Spleen (tissue), 11 donors: ENCODE results near the gene RGS6. TPM values are rescaled to one million over a fixed set of nuclear protein-coding genes. Genes with fewer than 3 reads are reported as not detected.

Source experiments
- DNase-seq: peaks from one replicate; pipeline ENCODE4 v3.0.0-alpha.2; 2020
- H3K27ac ChIP-seq, 8 donors: fragments of 200-600 bp; sonication (generic) in 7 of 8; 1 replicate in 4 of 8; 2 replicates in 4 of 8; pipeline versions ENCODE4 v1.5.0 to v1.8.0; 2016 to 2021; ENCODE audit warnings: inconsistent platforms in 4 of 8, mild to moderate bottlenecking in 4 of 8, moderate library complexity in 1 of 8
- H3K27me3 ChIP-seq, 7 donors: fragments of 200-600 bp; sonication (generic) in 6 of 7; replicated peaks in 1 of 7; 1 replicate in 4 of 7; 2 replicates in 3 of 7; pipeline versions ENCODE4 v1.5.0 to v1.8.0; 2016 to 2021; ENCODE audit warnings: inconsistent platforms in 3 of 7, mild to moderate bottlenecking in 1 of 7
- H3K36me3 ChIP-seq, 6 donors: fragments of 200-600 bp; sonication (generic) in 5 of 6; 1 replicate in 4 of 6; 2 replicates in 2 of 6; pipeline versions ENCODE4 v1.5.0 to v1.8.0; 2016 to 2021; ENCODE audit warnings: inconsistent platforms in 2 of 6
- H3K4me1 ChIP-seq, 6 donors: fragments of 200-600 bp; sonication (generic) in 5 of 6; 1 replicate in 3 of 6; 2 replicates in 3 of 6; pipeline versions ENCODE4 v1.5.0 to v1.8.0; 2016 to 2021; ENCODE audit warnings: inconsistent platforms in 3 of 6
- H3K4me3 ChIP-seq, 8 donors: fragments of 200-600 bp; sonication (generic) in 7 of 8; 1 replicate in 4 of 8; 2 replicates in 4 of 8; pipeline versions ENCODE4 v1.5.0 to v1.8.0; 2016 to 2021; ENCODE audit warnings: inconsistent platforms in 4 of 8, mild to moderate bottlenecking in 4 of 8, moderate library complexity in 2 of 8
- H3K9me3 ChIP-seq, 8 donors: fragments of 200-600 bp; sonication (generic) in 7 of 8; 1 replicate in 4 of 8; 2 replicates in 4 of 8; pipeline versions ENCODE4 v1.5.0 to v1.8.0; 2016 to 2021; ENCODE audit warnings: inconsistent platforms in 4 of 8
- POLR2A ChIP-seq, 3 donors: fragments of 450-650 bp; IDR thresholded peaks; one replicate each; pipeline ENCODE4 v1.5.1; 2017; ENCODE audit warnings: antibody characterized with exemption in 3 of 3, mild to moderate bottlenecking in 1 of 3
- POLR2AphosphoS5 ChIP-seq, 3 donors: sonication (generic); formaldehyde crosslinking; IDR thresholded peaks; one replicate each; pipeline ENCODE4 v1.5.1; 2017; ENCODE audit warnings: antibody characterized with exemption in 3 of 3
- WGBS, 5 donors: extraction: QIAGEN DNeasy Blood & Tissue Kit in 3 of 5; methylation state at CpG; one replicate each; pipeline versions ENCODE4 v1.1.5 to v1.1.7; 2013 to 2018; 5-methylcytosine and 5-hydroxymethylcytosine counted together
- intact Hi-C: fragments of 100-400 bp; cut with DNase I; formaldehyde crosslinking; loops from one replicate; pipeline ENCODE4 v1.15.0; 2023; ENCODE audit warnings: low total_unique reads
- polyA plus RNA-seq, 3 donors: library from polyadenylated mRNA; stranded (reverse); fragments of 200-250 nt; gene quantifications; one replicate each; pipeline ENCODE4 v1.2.1, GENCODE V29; 2013
- total RNA-seq, 7 donors: library from RNA; depleted of rRNA in 3 of 7; stranded (reverse); fragments of >200 nt in 3 of 7; fragmentation: NEBNext Ultra II Directional in 4 of 7; extraction: Animal tissue kit (Norgen Biotek cat#: 25700) in 4 of 7; gene quantifications; one replicate each; pipeline versions ENCODE4 v1.1.0 to v1.2.1, GENCODE V29; 2016 to 2021
- TF ChIP-seq, protein P1 (sequence below), 11 experiments: fragments of 200-600 bp in 7 of 11; fragments of 450-650 bp in 4 of 11; sonication (generic) in 4 of 11; IDR thresholded peaks in 8 of 11; conservative IDR thresholded peaks in 3 of 11; 1 replicate in 7 of 11; 2 replicates in 4 of 11; pipeline versions ENCODE4 v1.4.0 to v1.8.0; 2016 to 2021; ENCODE audit warnings: antibody characterized with exemption in 11 of 11, inconsistent platforms in 4 of 11, mild to moderate bottlenecking in 1 of 11
- donor health status: healthy with polysubstance abuse.
- donor health status: DM: no; HTN: no; CAD: no; lungs with moderate emphysema.
- donor health status: DM: no; HTN: no; CAD: no.
- donor health status: Bipolar disorder and iron deficiency.
- donor health status: healthy.
- donor health status: DM: no; HTN: no; CAD: no.
- donor health status: DM: yes; HTN: yes; CAD: no.

The RGS6 gene
- total and polyA plus RNA-seq, 10 donors: 0.20 to 8.1 (median 2.3) TPM

DNA sequence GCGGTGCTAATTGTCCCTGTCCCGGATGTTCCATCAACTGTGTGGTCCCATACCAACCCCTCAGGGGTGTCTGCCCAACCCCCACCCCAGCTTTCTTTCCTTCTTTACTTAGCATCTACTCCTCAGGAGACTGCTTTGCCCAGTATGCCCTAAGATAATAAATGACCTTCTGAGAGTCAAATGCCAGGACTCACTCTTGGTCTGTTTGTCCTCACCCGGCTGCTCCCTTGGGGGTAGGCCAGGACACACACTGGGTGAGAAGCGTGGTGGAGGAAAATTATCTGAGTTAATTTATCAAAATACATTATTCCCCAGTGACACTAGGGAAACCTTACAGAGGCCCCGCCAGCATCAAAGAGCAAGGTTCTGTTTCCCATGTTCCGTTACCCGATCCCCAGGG lies 457.0 kb downstream of the RGS6 start:
- Histone ChIP-seq H3K27me3 (no peaks in the 10 kb centered on the region), H3K9me3 (peaks cover 0 to 23% (median 7%) of the 10 kb centered on the region in 8 donors), H3K27ac (no peak overlapping the region), H3K36me3 (no peaks in the 10 kb centered on the region), H3K4me1 (no peaks in the 10 kb centered on the region), H3K4me3 (no peak overlapping the region)
- intact Hi-C loops: no loop called here
- 87 to 93% (median 89%) methylated on average over 7 of the region's 7 CpGs for WGBS, 5 donors
- no peak for TF ChIP-seq POLR2A (IDR thresholded peaks at IDR 0.05)
- TF ChIP-seq POLR2AphosphoS5 (IDR thresholded peaks at IDR 0.05): no peak
- TF ChIP-seq, protein P1, sequence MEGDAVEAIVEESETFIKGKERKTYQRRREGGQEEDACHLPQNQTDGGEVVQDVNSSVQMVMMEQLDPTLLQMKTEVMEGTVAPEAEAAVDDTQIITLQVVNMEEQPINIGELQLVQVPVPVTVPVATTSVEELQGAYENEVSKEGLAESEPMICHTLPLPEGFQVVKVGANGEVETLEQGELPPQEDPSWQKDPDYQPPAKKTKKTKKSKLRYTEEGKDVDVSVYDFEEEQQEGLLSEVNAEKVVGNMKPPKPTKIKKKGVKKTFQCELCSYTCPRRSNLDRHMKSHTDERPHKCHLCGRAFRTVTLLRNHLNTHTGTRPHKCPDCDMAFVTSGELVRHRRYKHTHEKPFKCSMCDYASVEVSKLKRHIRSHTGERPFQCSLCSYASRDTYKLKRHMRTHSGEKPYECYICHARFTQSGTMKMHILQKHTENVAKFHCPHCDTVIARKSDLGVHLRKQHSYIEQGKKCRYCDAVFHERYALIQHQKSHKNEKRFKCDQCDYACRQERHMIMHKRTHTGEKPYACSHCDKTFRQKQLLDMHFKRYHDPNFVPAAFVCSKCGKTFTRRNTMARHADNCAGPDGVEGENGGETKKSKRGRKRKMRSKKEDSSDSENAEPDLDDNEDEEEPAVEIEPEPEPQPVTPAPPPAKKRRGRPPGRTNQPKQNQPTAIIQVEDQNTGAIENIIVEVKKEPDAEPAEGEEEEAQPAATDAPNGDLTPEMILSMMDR (IDR thresholded peaks at IDR 0.05 in 8 of 11, conservative IDR thresholded peaks at IDR 0.05 in 3 of 11): no peak
- DNase-seq: no peak

DNA sequence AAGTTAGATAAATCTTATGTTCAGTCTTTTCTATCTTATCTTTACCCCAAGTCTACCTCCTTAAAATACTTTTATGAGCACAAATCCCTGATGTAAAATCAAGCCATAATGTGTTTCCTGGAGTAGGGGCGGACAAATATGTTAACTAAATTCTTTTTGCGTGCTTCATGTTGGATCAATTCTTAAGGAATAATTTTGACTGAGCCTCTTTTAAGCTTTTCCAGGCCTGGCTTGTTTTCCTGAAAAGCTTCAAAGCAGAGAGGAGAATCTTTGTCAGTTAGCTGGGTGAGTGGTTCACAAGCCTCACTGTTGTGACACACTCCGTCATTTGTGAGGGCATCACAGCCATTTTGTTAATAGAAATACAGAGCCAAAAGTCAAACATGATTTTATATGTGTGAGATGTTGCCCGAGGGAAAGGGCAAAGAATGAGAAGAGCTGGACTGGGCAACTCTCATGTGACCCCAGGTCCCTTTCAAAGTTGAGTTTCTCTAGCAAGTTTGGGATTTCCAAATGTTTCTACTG lies 468.9 kb downstream of the RGS6 start:
- no peak overlapping the region for H3K4me3 ChIP-seq
- TF ChIP-seq, protein P1 (IDR thresholded peaks at IDR 0.05 in 8 of 11, conservative IDR thresholded peaks at IDR 0.05 in 3 of 11): no peak
- TF ChIP-seq POLR2AphosphoS5 (IDR thresholded peaks at IDR 0.05): no peak
- no peak for TF ChIP-seq POLR2A (IDR thresholded peaks at IDR 0.05)
- WGBS, 5 donors: 50 to 62% (median 55%) methylated on average over 4 of the region's 4 CpGs
- H3K36me3 ChIP-seq: no peaks in the 10 kb centered on the region
- intact Hi-C loops: no loop called here
- H3K4me1 ChIP-seq: no peaks in the 10 kb centered on the region
- no peak for DNase-seq
- peaks cover 0 to 35% (median 0%) of the 10 kb centered on the region in 7 donors for H3K27me3 ChIP-seq
- no peak overlapping the region for H3K27ac ChIP-seq
- peaks cover 0 to 5% (median 2%) of the 10 kb centered on the region in 8 donors for H3K9me3 ChIP-seq

DNA sequence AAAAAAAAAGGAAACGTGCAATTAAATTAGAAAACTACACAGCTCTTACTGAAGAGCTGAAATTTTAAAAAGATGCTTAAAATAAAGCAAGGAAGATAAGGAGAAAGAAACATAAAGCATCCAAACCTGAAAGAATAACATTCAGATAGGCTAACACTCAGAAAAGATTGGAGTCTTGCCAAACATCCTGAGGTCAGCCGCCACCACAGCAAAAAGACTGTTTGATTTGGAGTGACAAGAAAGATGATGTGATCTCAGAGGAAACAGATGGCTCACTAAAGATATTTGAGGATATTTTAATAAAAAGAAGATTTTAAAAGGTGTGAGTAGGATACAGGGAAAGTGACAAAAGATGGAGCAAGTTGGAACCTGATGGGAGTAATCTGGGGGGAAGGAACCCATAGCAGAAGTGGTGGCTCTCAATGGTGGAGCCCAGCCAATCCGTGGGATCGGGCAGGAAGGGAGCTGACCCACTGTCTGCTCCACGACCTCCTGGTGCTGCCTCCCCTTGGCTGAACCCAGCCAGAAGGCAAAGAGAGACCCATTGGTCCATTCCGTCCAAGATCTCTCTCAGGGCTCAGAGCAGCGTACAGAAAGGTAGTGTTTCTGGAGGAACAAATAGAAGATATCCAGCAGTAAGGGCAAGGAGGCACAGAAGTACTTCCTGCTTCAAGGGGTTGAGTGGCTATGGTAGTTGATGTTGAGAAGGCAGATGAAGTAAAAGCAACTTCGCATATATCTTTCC lies 469.6 kb downstream of the RGS6 start:
- Histone ChIP-seq H3K27ac (no peak overlapping the region), H3K36me3 (no peaks in the 10 kb centered on the region), H3K9me3 (peaks cover 0 to 3% (median under 1%) of the 10 kb centered on the region in 8 donors), H3K27me3 (peaks cover 0 to 35% (median 0%) of the 10 kb centered on the region in 7 donors), H3K4me1 (no peaks in the 10 kb centered on the region), H3K4me3 (no peak overlapping the region)
- DNase-seq: no peak
- TF ChIP-seq POLR2A (IDR thresholded peaks at IDR 0.05) (no peak), POLR2AphosphoS5 (IDR thresholded peaks at IDR 0.05) (no peak)
- TF ChIP-seq, protein P1 (IDR thresholded peaks at IDR 0.05 in 8 of 11, conservative IDR thresholded peaks at IDR 0.05 in 3 of 11): no peak
- WGBS, 5 donors: 14 to 22% (median 16%) methylated on average over 8 of the region's 8 CpGs
- intact Hi-C loops: no loop called here

DNA sequence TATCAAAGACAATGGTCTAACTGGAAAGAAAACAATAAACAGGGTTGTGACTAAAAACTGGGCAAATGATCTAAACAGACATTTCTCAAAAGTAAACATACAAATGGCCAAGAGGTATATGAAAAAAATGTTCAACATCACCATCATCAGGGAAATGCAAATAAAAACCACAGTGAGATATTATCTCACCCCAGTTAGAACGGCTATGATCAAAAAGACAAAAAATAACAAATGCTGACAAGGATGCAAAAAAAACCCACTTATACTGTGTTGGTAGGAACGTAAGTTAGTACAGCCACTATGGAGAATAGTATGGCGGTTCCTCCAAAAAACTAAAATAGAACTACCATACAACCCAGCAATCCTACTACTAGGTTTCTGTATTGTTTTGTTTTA lies 470.1 kb downstream of the RGS6 start:
- TF ChIP-seq, protein P1 (IDR thresholded peaks at IDR 0.05 in 8 of 11, conservative IDR thresholded peaks at IDR 0.05 in 3 of 11): no peak
- no peak for TF ChIP-seq POLR2AphosphoS5 (IDR thresholded peaks at IDR 0.05)
- H3K4me3 ChIP-seq: no peak overlapping the region
- no peak overlapping the region for H3K27ac ChIP-seq
- intact Hi-C loops: no loop called here
- WGBS, 5 donors: 46 to 61% (median 56%) methylated on average over 3 of the region's 3 CpGs
- no peaks in the 10 kb centered on the region for H3K36me3 ChIP-seq
- no peaks in the 10 kb centered on the region for H3K9me3 ChIP-seq
- peaks cover 0 to 35% (median 0%) of the 10 kb centered on the region in 7 donors for H3K27me3 ChIP-seq
- H3K4me1 ChIP-seq: no peaks in the 10 kb centered on the region
- DNase-seq: no peak
